Dedifferentiated amniotic fluid mesenchymal stem cell (primary cell): ENCODE data around the gene LCN2.
A peak's percentile ranks its signal among the peaks of the same experiment; 100 is the strongest.

Experiments used
- DNase-seq: peaks from one replicate; pipeline ENCODE4 v3.0.0-alpha.2; 2016; ENCODE audit errors: extremely low spot score

LCN2 gene

DNA sequence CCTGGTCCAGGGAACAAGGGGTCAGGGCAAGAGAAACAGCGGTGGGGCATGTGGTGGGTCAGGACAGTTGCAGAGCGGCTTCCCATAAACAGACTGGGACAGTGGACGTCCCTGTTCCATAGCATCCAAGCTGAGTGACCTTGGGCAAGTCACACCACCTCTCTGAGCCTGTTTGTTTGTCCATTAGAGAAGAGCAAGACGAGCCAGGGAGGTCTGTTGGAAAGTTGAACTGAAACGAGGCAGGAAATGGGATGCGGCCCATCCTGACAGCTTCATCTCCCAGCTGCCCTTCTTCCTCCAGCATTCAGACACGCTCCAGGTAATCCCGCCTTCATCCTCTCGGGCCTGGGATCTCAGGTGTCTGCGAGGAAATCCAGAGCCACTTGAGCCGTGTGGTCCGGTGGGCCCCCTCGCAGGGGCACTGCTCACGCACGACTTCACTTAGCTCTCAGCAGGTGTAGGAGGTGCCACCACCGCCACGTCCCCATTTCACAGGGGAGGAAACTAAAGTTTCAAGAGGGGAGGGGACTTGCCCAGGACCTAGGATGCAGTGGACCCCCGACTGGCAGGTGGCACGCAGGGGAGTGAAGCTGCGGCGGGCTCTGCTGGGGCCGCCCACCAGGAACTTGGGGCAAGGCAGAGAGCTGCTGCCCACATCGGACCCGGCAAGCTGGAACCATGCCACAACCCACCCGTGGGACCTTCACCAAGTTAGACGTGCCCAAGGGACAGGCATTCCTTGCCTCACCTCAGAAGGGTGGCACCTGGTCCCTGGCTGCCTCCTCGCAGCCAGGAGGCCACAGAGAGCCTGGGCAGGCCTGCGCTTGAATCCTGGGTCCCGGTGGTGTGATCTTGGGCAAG lies 34.7 kb upstream of the LCN2 start:
- no peak for DNase-seq

GRCh38 chr9:128115187-128116103 lies 33.8 kb upstream of the LCN2 start:
- no peak for DNase-seq

- no peak for DNase-seq
Observed at GRCh38 chr9:128116104-128117083, 32.9 kb upstream of the LCN2 start.

DNA sequence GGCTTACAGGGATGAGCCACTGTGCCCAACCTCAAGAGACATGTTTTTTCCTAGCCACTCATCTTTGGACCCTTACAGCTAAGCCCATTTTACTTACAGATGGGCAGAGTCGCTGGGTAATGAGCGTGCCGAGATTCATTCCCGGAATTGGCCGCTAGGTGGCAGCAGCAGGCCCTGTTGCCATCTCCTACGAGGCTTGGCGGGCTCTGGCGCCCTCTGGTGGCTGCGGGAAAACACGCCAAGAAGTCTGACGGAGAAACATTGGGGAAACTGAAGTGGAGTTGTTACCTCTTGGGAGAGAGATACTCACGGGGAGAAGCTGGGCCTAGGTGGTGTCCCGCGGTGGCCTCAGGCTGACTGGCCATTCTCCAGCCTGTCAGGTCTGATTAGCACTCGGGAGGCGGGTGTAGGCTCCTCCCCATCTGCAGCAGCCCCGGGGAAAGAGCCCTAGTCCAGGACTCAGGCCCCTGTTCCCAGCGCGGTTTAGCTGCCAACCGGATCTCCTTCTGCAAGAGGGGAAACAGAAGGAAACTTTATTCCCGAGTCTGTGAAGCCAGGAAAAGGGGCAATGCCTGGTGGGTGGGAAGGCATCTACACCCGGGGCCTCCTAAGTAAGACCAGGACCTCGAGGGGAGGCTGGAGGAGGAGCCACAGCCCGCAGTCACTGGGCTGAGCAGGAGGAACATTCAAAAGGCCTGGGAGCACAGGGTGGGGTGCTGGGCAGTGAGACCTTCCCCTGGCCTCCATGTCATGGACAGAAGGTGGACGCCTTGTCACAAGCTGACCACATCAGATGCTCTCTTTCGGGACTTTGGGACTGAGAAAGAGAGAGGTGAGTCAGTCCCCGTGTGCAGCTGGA lies 31.4 kb upstream of the LCN2 start:
- peak; percentile 85 for DNase-seq

GRCh38 chr9:128118472-128118857 lies 30.8 kb upstream of the LCN2 start:
- DNase-seq: no peak

GRCh38 chr9:128118971-128119665 lies 30.1 kb upstream of the LCN2 start:
- DNase-seq: no peak

DNA sequence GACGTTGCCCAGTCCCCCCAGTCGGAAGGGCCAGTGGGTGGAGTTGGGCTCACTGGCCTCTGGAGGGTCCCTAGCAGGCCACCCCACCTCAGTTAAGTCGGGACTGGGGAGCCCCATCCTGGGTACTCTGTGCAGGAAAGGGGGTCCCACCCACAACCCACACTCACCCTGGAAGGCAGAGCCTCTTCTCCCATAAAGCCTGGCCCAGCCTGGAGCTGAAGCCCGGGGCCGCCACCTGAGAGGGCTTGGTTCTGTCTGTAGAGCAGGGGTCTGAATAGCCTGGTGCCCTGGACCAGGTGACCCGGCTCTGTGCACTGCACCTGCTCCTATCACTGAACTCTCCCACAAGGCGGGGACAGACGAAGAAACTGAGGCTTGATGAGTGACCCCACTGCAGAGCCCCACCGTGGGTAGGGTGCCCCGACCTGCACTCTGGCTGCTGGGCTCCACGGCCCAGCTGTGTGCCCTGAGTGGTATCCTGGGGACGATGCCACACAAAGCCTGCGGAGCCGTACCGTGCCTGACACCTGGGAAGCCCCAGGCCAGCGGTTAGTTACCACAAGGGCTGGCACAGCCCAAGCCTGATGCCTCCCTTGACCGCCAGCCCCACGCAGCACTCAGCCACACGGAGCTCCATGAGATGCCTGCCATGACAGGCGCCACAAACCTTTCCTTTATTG lies 29.1 kb upstream of the LCN2 start:
- no peak for DNase-seq

GRCh38 chr9:128120741-128121465 lies 28.4 kb upstream of the LCN2 start:
- no peak for DNase-seq

GRCh38 chr9:128121466-128121810 lies 27.8 kb upstream of the LCN2 start:
- DNase-seq: no peak

GRCh38 chr9:128121924-128122808 lies 27.1 kb upstream of the LCN2 start:
- no peak for DNase-seq

DNA sequence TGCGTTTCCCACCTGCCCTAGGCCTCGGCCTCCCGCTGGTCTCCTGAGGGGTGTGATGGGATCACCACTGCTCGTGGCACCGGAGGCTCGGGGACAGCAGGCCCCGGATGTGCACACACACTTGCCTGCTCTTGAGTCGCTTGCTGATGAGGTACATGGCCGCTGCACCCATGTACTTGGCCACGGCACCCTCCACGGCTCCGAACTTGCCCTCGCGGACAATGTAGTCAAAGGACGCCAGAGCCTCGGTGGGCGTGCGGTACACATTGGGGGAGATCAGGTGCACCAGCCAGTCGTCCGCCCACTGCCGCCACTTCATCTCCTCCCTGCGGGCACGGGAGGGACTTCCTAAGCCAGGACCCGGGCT lies 26.5 kb upstream of the LCN2 start:
- no peak for DNase-seq

GRCh38 chr9:128123451-128124080 lies 25.7 kb upstream of the LCN2 start:
- no peak for DNase-seq

DNA sequence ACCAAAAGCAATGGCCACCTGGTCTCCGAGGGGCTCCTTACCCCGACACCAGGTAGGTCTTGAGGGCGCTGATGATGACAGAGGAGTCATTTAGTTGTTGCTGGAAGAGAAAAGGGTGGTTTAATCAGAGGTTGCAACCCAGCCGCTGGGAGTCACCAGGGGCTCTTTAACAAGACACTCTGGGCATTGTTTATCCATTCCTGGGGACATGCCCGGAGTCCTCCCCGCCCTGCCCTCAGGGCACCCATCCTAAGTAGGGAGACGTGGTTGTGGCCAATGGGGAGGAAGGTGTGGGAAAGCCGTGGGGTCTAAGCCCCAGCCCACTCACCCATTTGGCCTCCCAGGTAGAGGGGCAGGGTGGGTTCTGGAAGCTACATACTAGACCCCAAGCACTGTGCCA lies 24.8 kb upstream of the LCN2 start:
- DNase-seq: no peak

DNA sequence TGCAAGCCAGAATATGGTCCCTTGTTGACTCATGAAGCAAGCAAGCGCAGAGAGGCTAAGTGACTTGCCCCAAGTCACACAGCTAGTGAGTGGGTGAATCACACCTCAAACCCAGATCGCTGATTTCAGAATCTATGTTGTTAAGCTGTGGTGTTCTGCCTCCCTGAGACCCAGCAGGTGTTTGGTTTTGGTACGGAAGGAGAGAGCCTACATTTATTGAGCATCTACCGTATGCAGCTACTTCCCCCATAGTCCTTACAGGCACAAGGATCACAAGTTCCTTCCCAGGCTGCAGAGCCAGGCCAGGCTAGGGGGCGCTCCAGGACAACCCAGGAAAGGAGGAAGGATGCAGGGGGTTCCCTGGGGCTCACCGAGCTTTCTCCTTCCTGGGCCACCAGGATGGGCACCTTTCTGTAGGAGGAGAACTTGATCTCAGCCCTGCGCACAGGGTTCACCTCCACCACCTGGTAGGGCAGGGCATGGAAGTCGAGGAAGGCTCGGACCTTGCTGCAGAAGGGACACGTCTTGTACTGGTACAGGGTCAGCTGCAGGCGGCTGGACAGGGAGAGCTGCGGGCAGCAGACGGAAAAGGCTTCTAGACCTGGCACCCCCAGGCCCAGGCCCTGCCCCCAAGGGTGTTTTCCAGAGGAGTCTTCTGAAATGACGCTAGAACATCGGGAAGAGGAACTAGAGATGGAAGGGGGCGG lies 24.2 kb upstream of the LCN2 start:
- DNase-seq: no peak

GRCh38 chr9:128125580-128126354 lies 23.5 kb upstream of the LCN2 start:
- no peak for DNase-seq

GRCh38 chr9:128127568-128127989 lies 21.7 kb upstream of the LCN2 start, which contains the start of gene PTGES2:
TSS of gene PTGES2 (minus strand) at chr9:128127729. CDS start at chr9:128127717, 12 bp downstream.
- peak; percentile 77 for DNase-seq
